Lung (tissue), 12 donors: ENCODE results near the gene LPAR5. TPM values are rescaled to one million over a fixed set of nuclear protein-coding genes. Genes with fewer than 3 reads are reported as not detected.

Source experiments
- ATAC-seq: fragments of 200-7000 bp; cut with Tn5 transposase; one replicate; pipeline ENCODE4 v1.9.1; 2020; ENCODE audit warnings: moderate number of reproducible peaks; ENCODE audit not compliant: insufficient read depth, low FRiP score
- DNase-seq, 3 donors: peaks; one replicate each; pipeline ENCODE4 v3.0.0-alpha.2; 2013 to 2017
- H3K27ac ChIP-seq, 2 donors: one replicate each; pipeline ENCODE4 v1.5.1; 2013; ENCODE audit warnings: mild to moderate bottlenecking in 2 of 2, moderate library complexity in 2 of 2, control low read depth in 1 of 2, inconsistent platforms in 1 of 2, low read depth in 1 of 2, low read length in 1 of 2
- H3K27me3 ChIP-seq, 3 donors: one replicate each; pipeline ENCODE4 v1.5.1; 2013; ENCODE audit warnings: low read length in 2 of 3; ENCODE audit not compliant: control insufficient read depth in 3 of 3, insufficient read depth in 3 of 3
- H3K36me3 ChIP-seq, 4 donors: one replicate each; pipeline ENCODE4 v1.5.1; 2013; ENCODE audit warnings: low read length in 4 of 4, mild to moderate bottlenecking in 1 of 4, moderate library complexity in 1 of 4; ENCODE audit not compliant: control insufficient read depth in 4 of 4, insufficient read depth in 4 of 4
- H3K4me1 ChIP-seq, 5 donors: one replicate each; pipeline ENCODE4 v1.5.1; 2013; ENCODE audit warnings: low read length in 5 of 5, mild to moderate bottlenecking in 2 of 5, moderate library complexity in 1 of 5; ENCODE audit not compliant: control insufficient read depth in 5 of 5, insufficient read depth in 5 of 5
- H3K4me3 ChIP-seq: one replicate; pipeline ENCODE4 v1.5.1; 2013; ENCODE audit warnings: mild to moderate bottlenecking, control low read depth, moderate library complexity
- H3K9ac ChIP-seq, 2 donors: one replicate each; pipeline ENCODE4 v1.5.1; 2013; ENCODE audit warnings: low read length in 2 of 2, control low read depth in 1 of 2; ENCODE audit not compliant: insufficient read depth in 1 of 2
- H3K9me3 ChIP-seq, 4 donors: one replicate each; pipeline ENCODE4 v1.5.1; 2013; ENCODE audit warnings: low read length in 3 of 4, mild to moderate bottlenecking in 1 of 4, moderate library complexity in 1 of 4; ENCODE audit not compliant: control insufficient read depth in 4 of 4, insufficient read depth in 3 of 4
- CTCF ChIP-seq: IDR thresholded peaks from 2 replicates; pipeline ENCODE4 v1.5.1; 2012; ENCODE audit warnings: mild to moderate bottlenecking; ENCODE audit errors: control extremely low read depth, extremely low read depth
- WGBS, 2 donors: extraction: QIAGEN DNeasy Blood & Tissue Kit; methylation state at CpG; one replicate each; pipeline ENCODE4 v1.1.7; 2013; 5-methylcytosine and 5-hydroxymethylcytosine counted together
- polyA plus RNA-seq, 2 donors: library from polyadenylated mRNA; stranded (reverse); fragments of 200-250 nt; gene quantifications; one replicate each; pipeline ENCODE4 v1.2.1, GENCODE V29; 2013
- total RNA-seq, 2 donors: library from RNA; depleted of rRNA in 1 of 2; stranded (reverse); fragments of >200 nt in 1 of 2; gene quantifications; one replicate each; pipeline ENCODE4 v1.2.1, GENCODE V29; 2014 to 2021
- donor health status: control.
- donor health status: control.
- donor health status: Bipolar disorder and iron deficiency.
- donor health status: healthy.
- donor health status: DM: yes; HTN: yes; CAD: no.

Gene LPAR5
- total and polyA plus RNA-seq, 4 donors = 0.51 to 2.8 (median 1.5) TPM

- H3K36me3 ChIP-seq = peaks cover 42 to 69% (median 59%) of the 10 kb centered on the region in 4 donors
- ATAC-seq (no peak), DNase-seq (no peak)
- no peak for TF ChIP-seq CTCF
- H3K9ac ChIP-seq = no peak overlapping the region
- H3K27me3 ChIP-seq = no peaks in the 10 kb centered on the region
- H3K9me3 ChIP-seq = no peaks in the 10 kb centered on the region
- WGBS, 2 donors = 92 to 97% methylated on average over 16 to 18 of the region's 18 CpGs
- H3K27ac ChIP-seq = no peak overlapping the region
- H3K4me3 ChIP-seq = no peak overlapping the region
- H3K4me1 ChIP-seq = no peaks in the 10 kb centered on the region
Measured at GRCh38 chr12:6672143-6672542, 36.4 kb upstream of the LPAR5 start.

GRCh38 chr12:6667559-6668210, 31.9 kb upstream of the LPAR5 start:
- no peak overlapping the region for H3K4me3 ChIP-seq
- H3K36me3 ChIP-seq = peaks cover 33 to 52% (median 47%) of the 10 kb centered on the region in 4 donors
- peaks cover 0 to 3% (median 0%) of the 10 kb centered on the region in 5 donors for H3K4me1 ChIP-seq
- ATAC-seq (no peak), DNase-seq (no peak)
- H3K27me3 ChIP-seq = no peaks in the 10 kb centered on the region
- 74 to 83% methylated on average over 8 of the region's 8 CpGs for WGBS, 2 donors
- H3K27ac ChIP-seq = peak overlapping the region in 1 of 2 donors; percentile 28
- H3K9me3 ChIP-seq = no peaks in the 10 kb centered on the region
- H3K9ac ChIP-seq = no peak overlapping the region
- no peak for TF ChIP-seq CTCF

GRCh38 chr12:6666211-6666610, 30.5 kb upstream of the LPAR5 start:
- no peak overlapping the region for H3K9ac ChIP-seq
- H3K4me3 ChIP-seq = no peak overlapping the region
- no peak for TF ChIP-seq CTCF
- H3K27ac ChIP-seq = no peak overlapping the region
- H3K4me1 ChIP-seq = peaks cover 0 to 11% (median 6%) of the 10 kb centered on the region in 5 donors
- no peaks in the 10 kb centered on the region for H3K27me3 ChIP-seq
- no peak for ATAC-seq
- 98 to 99% methylated on average over 2 of the region's 2 CpGs for whole genome bisulfite sequencing, 2 donors
- H3K9me3 ChIP-seq = no peaks in the 10 kb centered on the region
- peaks cover 20 to 41% (median 34%) of the 10 kb centered on the region in 4 donors for H3K36me3 ChIP-seq
- DNase-seq = no peak
